ENCODE results near the gene RNF208.
"Not testable (repeated sequence)": the region's sequence is repeated elsewhere in the genome, so short reads cannot be mapped to it uniquely, and the experiment has no call there.

The RNF208 gene

GRCh38 chr9:137240318-137240840 is 18.3 kb upstream of the RNF208 start:
- DNase-seq (ENCODE audit: low read depth in 2 of 3, low spot score in 2 of 3): peak in 2 of 3 experiments; percentile 50 to 66

GRCh38 chr9:137239541-137240200 is 17.6 kb upstream of the RNF208 start:
- not testable (repeated sequence) for DNase-seq (ENCODE audit: low read depth in 2 of 3, low spot score in 2 of 3)

DNA sequence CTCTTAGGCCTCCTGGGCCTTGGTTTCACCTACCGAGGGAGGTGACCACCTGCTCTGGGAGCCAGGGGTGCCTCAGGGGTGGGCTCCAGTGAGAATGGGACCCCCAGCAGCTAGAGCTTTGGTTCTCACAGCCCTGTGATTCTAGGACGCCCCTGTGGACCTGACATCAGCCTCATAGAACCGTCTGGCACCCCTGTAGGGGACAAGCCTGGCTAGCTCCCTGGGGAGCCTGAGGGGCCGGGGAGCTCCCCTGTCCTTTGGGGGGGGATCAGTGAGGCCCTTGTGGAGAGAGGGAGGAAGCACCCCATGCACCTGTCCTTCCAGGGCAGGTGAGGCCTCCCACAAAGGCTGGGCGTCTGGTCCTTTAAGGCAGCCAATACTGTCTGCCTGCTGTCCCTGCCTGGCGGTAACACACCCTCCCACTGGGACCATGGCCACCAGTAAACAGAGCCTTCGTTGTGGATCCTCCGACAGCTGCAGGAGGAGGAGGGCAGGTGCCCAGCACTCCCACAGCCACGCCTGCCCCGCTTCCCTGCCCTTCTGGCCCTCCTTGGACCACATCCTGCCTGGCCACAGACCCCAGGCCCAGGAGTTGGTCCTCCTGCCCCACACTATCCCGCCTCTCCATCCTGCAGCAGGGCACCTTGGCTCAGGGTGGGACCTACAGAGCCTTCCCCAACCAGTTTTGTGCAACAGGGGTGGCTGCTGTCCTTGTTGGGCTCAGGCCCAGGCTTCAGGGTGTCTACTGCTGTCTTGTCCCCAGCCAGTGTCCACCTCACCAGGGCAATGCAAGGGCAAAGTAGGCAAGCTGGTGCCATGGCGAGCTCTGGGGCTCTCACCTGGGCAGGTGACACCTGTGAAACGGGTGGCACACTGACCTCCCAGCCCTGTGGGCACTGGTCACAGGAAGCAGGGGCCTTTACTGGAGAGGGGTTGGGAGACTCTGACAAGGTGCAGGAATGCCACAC is 16.0 kb upstream of the RNF208 start:
- no peak for DNase-seq (ENCODE audit: low read depth in 2 of 3, low spot score in 2 of 3)

DNA sequence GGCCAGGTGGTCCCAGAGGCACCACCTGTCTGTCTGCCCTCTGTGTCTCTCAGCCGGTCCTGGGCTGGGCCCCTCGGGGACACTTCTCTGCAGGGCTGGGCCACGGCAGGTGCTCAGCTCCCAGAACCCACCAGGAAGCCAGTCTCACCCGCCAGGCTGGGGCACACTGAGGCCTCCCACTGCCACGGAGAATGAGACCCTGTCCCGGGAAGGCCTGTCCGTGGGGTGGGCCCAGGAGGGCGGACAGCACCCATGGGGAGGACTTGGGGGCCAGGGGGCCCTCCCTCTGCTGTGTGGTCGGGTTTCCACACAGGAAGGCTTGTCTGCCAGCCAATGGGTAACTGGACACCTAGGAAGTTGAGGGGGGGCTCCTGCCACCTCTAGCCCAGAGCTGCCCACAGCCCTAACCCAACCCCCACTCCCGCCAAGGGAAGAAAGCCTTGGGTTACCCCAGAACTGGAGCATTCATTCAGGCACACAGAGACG is 14.9 kb upstream of the RNF208 start:
- DNase-seq (ENCODE audit: low read depth in 2 of 3, low spot score in 2 of 3): no peak

DNA sequence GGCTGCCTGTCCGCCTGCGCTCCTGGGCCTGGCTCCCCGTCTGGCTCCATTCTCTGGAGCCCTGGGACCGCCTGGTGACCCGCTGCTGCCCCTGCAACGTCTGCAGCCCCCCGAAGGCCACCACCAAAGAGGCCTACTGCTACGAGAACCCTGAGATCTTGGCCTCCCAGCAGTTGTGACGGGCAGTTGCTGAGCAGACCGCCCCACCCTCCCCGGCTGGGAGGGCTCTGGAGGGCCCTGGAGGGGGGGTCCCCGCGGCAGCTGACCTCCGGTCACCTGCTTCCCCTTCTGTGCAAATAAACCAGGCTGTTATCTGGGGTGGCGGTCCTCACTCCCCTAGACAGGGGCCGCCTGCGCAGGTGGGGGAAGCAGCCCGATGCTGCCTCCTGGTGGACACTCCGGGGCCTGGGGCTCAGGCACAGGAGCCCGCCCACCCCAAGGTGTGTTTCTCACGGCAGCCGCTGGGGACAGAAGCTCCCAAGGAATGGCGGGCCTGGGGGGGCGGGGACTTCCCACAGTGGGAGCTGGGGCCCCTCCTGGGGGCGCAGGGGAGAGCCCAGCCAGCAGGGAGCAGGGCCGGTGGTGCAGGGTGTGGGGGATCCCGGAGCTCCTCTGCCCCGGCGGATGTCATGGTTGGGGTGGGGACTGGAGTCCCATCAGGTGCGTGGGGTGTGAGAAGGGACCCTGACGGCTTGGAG is 14.3 kb upstream of the RNF208 start:
- peak; percentile 70 to 89 (median 87) for DNase-seq (ENCODE audit: low read depth in 2 of 3, low spot score in 2 of 3)

DNA sequence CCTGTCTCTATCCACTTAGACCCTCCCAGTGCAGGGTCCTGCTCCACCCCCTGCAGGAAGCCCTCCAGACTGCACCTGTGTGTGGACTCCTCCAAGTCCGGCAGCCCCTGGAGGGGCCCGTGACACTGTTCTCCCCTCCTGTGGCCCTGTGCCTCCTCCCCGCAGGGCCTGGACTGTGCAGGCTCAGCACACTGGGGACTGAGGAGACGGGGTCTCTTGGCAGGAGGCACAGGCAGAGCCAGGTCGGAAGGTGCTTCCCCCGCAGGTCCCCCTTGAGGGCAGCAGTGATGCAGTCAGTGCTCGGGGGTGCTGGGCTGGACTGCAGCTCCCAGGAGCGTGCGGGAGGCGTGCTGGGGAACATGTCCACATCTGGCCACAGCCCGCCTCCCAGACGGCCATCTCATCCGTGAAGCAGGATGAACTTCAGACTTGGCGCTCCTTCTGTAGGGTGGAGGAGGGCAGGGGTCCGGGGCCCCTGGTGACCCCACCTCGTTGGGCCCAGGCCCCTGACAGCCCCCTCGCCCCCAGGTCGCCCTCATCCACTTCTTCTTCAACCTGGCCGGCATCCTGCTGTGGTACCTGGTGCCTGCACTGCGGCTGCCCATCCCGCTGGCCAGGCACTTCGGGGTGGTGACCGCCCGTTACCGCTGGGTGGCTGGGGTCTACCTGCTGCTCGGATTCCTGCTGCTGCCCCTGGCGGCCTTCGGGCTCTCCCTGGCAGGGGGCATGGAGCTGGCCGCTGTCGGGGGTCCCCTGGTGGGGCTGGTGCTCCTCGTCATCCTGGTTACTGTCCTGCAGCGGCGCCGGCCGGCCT is 13.6 kb upstream of the RNF208 start:
- DNase-seq (ENCODE audit: low read depth in 2 of 3, low spot score in 2 of 3): no peak

DNA sequence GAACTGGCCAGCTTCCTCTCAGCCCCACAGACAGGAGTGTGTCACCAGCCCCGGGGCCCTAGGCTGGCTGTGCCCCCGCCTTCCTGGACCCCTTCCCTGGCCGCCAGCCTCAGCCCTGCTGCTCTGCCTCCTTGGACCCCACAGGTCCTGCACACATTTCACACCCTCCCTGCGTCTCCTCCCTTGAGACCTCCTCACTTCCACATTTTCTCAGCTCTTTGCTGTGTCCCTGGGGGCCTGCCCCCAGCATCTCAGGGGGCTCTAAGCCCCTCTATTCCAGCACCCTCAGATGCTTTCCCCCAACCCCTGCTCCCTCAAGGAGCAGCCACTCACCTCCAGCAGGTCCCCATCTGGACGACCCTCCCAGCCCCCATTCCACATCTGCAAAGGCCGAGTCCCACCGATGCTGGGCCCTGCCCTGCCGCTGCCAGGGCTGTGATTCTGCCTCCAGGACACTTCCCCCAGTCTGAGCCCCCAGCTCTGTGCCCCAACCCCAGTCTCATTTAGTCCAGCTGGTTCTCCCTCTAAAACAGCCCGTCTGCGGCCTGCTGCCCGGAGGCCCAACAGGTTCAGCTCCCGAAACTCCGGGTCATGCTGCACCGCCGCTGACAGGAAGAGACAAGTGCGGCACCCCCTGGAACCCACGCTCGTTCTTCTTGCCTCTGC is 12.9 kb upstream of the RNF208 start:
- no peak for DNase-seq (ENCODE audit: low read depth in 2 of 3, low spot score in 2 of 3)

DNA sequence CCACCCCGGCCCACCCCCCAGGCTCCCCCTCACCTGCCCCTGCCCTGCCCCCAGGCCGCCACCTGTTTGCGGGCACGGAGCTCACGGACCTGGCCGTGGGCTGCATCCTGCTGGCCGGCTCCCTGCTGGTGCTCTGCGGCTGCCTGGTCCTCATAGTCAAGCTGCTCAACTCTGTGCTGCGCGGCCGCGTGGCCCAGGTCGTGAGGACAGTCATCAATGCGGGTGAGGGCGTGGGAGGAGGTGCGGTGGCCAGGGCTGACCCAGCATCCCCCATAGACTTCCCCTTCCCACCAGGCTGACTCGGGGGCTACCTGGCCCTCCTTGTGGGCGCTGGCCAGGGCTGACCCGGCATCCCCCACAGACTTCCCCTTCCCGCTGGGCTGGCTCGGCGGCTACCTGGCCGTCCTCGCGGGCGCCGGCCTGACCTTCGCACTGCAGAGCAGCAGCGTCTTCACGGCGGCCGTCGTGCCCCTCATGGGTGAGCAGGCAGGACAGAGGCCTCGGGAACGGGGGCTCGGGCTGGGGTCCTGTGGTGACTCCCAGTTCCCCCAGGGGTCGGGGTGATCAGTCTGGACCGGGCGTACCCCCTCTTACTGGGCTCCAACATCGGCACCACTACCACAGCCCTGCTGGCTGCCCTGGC is 12.1 kb upstream of the RNF208 start:
- DNase-seq (ENCODE audit: low read depth in 2 of 3, low spot score in 2 of 3): no peak

- DNase-seq (ENCODE audit: low read depth in 2 of 3, low spot score in 2 of 3): no peak
Measured at GRCh38 chr9:137233143-137233980, 11.3 kb upstream of the RNF208 start.

- no peak for DNase-seq (ENCODE audit: low read depth in 2 of 3, low spot score in 2 of 3)
Measured at GRCh38 chr9:137232510-137232909, 10.5 kb upstream of the RNF208 start.

DNA sequence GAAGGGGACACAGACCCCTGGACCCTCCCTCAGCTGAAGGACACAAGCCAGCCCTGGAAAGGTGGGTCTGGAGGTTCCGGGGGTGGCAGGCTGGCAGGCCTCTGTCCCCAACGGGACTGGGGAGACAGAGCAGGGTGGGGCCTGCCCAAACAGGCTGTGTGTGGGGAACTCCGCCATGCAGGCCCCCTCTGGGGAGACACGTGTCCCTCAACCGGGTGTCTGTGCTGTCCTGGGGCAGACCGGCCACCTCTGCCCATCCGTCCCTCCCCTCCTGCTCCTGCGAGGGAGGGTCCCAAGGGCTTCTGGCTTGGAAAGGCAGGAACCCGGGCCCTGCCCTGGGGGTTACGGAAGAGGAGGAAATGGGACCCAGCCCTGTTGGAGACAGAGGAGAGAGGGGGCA is 10.1 kb upstream of the RNF208 start:
- no peak for DNase-seq (ENCODE audit: low read depth in 2 of 3, low spot score in 2 of 3)

DNA sequence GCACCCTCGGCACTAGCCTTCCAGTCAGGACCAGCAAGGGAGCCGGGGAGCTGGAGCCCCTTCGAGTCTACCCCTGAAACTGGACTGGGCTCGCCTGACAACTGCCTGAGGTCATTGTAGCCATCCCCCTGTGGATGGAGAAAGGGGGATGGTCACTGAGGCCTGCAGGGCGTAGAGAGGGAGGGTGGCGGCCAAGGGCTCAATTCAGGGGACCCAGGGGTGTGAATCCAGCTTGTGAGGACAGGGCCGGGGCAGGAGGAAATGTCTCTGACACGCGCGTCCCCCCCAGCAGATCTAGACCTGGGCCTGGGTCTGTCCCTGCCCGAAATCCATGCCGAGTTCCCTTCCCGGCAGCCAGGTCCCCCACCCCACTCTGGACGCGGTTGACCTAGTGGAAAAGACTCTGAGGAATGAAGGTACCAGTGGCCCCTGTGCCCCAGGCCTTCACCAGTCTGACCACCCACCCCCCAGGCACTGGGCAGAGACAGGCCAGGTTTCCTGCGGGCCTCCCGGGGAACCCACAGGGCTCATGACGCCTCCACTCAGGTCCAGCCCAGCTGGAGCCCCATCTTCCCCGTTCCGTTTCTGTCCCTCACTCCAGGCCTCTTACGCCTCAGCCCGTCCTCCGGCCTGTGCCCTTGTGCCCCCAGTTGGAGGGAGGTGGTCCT is 9.5 kb upstream of the RNF208 start:
- DNase-seq (ENCODE audit: low read depth in 2 of 3, low spot score in 2 of 3): no peak

DNA sequence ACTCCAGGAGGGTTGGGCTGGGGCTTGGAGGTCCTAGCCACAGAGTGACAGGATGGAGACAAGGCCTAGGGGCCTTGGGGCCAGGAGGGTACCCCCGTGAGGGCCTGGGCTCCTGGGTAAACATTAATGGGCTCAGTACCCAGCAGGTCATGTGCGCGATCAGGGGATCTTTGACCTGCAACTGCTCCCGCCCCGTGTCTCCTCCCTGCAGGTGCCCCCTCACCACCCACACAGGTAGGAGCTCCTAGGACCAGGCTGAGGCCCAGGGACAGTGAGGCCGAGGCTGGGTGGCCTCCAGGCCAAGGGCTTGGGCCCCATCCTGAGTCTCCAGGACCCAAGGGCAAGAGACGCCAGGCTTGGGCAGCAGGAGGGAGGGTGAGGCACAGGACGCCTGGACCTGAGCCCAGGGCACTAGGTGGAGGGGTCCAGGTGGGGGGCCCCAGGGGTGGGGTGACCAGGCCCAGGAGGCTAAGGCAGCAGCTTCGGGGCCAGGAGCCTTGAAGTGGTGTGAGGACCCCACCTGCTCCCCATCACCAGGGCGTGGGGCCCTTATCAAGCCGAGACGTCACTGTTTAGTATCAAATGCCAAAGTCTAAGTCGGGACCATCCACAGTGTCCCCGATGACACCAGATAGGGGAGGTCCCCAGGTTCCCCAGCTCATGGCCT is 8.8 kb upstream of the RNF208 start, which contains the start of gene SLC34A3:
SLC34A3 (plus strand) TSS at position 197 of the 667 bp plus-strand sequence. CDS start 802 bp downstream, outside the sequence.
- DNase-seq (ENCODE audit: low read depth in 2 of 3, low spot score in 2 of 3): no peak

DNA sequence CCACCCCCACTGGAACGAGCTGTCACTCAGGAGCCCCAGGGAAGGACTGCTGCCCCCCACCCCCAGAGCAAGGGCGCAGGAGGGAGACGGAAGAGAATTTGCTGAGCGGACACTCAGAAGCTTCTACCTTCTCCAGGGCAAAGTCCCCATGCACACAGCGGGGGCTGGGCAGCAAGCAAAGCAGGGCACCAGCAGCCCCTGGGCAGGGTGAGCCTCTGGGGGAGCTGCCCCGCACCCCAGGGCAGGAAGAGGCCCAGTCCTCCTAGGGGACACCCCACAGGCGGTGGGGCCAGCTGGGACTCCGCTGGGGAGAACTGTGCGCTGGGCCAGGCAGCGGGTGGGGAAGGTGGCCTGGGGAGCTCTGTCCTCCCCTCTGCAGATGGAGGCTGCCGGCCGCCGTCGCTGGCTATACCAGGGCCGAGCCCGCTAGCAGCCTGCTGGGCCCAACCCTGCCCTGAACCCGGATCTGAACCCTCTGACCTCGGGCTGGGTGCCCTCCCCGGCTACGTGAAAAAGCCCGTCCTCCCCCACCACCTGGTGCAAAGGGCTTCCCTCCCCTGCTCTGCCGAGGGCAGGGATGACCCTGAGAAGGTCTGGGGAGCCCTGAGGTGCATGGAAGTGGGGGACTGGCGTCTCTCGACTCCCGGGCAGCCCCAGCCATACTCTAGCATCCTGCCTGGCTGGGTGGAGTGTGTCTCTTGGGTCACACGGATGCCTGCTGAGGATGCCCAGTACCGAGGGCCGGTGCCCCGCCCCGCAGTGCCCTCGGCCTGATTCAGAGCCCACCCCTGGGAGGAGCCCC is 8.1 kb upstream of the RNF208 start:
- DNase-seq (ENCODE audit: low read depth in 2 of 3, low spot score in 2 of 3): no peak

GRCh38 chr9:137228968-137229896 is 7.2 kb upstream of the RNF208 start:
- no peak for DNase-seq (ENCODE audit: low read depth in 2 of 3, low spot score in 2 of 3)

Measured in activated CD8-positive, alpha-beta memory T cell treated with anti-CD3 and anti-CD28 coated beads for 48 hours (primary cell).